ENCODE data around the gene LARGE1.

- no peak for TF ChIP-seq REST (IDR thresholded peaks at IDR 0.05; ENCODE audit: insufficient replicate concordance, low read depth)
- TF ChIP-seq, protein P1, sequence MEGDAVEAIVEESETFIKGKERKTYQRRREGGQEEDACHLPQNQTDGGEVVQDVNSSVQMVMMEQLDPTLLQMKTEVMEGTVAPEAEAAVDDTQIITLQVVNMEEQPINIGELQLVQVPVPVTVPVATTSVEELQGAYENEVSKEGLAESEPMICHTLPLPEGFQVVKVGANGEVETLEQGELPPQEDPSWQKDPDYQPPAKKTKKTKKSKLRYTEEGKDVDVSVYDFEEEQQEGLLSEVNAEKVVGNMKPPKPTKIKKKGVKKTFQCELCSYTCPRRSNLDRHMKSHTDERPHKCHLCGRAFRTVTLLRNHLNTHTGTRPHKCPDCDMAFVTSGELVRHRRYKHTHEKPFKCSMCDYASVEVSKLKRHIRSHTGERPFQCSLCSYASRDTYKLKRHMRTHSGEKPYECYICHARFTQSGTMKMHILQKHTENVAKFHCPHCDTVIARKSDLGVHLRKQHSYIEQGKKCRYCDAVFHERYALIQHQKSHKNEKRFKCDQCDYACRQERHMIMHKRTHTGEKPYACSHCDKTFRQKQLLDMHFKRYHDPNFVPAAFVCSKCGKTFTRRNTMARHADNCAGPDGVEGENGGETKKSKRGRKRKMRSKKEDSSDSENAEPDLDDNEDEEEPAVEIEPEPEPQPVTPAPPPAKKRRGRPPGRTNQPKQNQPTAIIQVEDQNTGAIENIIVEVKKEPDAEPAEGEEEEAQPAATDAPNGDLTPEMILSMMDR (IDR thresholded peaks at IDR 0.05; ENCODE audit: insufficient read depth, low read length): no peak
Observed at GRCh38 chr22:33224841-33225240, 695.4 kb downstream of the LARGE1 start.
